ENCODE measurements around the gene TMBIM4.

DNA sequence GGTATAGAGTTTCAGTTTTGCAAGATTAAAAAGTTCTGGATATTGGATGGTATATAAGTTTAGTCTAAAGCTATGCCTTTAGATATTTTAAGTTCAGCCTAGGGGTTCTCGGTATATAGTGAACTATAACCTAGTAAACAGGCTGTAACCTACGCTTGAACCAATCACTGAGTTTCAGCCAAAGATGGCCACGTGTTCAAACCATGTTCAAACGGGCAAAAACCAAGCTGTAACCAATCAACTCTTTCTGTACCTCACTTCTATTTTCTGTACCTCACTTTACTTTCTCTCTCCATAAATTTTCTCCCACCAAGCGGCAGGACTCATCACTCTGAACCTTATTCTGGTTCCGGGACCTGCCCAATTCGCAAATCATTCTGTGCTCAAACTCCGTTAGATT is 1.4 kb downstream of the TMBIM4 start:
- no peak for TF ChIP-seq CTCF (IDR thresholded peaks at IDR 0.05; ENCODE audit: extremely low read depth in 1 of 2, insufficient read depth in 1 of 2, low read depth in 1 of 2, low read length in 2 of 2)
- TF ChIP-seq POLR2A (IDR thresholded peaks at IDR 0.05; ENCODE audit: low read depth, low read length) = no peak
- TF ChIP-seq GATA2 (IDR thresholded peaks at IDR 0.05; ENCODE audit: insufficient read depth, insufficient read length, low read depth, low read length) = no peak
- TF ChIP-seq MYC (IDR thresholded peaks at IDR 0.05; ENCODE audit: low read depth, low read length) = no peak
